Measurements from ENCODE around the gene ARID5A.

ARID5A gene

GRCh38 chr2:96528006-96528699 is 8.4 kb upstream of the ARID5A start:
- peak; percentile 42 for DNase-seq

- DNase-seq = no peak
Measured at GRCh38 chr2:96528700-96529375, 7.7 kb upstream of the ARID5A start.

GRCh38 chr2:96529376-96530143 is 7.0 kb upstream of the ARID5A start:
- DNase-seq = no peak

DNA sequence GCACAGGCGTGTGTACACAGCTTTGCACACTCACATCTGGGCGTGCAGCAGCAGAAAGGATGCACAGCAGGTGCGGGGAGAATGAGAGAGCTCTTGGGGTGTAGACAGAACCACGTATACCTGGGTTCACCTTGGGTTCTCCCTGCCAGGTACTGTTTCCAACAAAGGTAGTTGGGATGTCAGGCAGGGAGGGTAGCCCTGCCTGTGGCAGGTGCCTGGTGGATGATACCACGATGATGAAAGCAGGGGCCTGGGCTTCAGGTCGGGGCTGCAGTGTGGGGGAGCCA is 6.5 kb upstream of the ARID5A start:
- no peak for DNase-seq

DNA sequence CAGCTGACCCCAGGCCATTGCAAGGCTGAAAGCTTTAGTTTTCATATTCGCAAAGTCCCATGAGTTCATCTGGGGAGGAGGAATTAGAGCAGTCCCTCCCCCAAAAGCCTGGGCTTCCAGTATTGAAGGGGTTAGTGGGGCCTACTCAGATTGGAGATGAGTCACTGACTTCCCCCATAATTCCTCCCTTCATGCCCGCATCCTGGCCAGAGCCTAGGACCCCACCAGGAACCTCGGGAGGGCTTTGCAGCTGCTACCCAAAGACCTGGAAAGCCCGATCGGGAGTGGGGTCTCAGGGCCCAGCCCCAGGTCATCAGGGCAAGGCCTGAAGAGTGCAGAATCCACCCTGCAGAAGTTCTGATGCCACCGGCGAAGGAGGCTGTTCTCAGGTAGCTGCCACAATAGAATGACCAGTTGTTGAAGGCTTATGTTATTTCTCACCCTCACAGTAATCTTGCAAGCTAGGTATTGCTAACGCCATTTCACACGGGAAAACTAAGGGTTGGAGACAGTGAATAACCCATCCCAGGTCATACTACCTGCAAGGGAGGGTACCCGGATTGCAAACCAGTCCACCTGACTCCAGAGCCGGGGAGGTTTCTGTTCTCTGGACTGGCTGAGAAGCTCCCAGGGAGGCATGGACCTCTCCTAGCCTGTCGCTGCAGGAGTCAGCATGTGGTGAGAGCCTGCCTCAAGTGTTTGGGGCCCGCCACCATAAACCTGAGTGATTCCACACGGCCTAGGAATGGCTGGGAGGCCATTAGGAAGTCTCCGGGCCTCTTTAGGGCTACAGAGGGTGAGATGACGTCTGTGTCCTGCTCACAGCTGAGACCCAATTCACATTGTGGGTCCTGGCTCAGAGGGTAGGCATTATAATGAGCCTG is 5.8 kb upstream of the ARID5A start:
- DNase-seq = no peak

DNA sequence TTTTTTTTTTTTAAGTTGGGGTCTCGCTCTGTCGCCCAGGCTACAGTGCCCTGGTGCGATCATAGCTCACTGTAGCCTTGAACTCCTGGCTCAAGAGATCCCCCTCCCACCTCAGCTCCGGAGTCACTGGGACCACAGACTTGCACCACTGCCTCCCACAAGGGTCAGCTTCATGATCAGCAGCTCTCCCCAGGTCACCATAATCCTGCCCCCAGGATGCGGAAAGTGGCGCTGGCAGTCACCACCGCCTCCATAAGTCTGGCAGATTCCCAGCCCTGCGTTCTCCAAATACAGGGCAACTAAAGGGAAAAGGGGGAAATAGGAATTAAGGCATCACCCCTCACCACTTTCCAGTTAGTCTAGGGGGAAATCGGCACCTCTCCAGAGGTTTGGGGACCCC is 5.2 kb upstream of the ARID5A start:
- no peak for DNase-seq

GRCh38 chr2:96531872-96532505 is 4.6 kb upstream of the ARID5A start:
- peak; percentile 81 for DNase-seq

DNA sequence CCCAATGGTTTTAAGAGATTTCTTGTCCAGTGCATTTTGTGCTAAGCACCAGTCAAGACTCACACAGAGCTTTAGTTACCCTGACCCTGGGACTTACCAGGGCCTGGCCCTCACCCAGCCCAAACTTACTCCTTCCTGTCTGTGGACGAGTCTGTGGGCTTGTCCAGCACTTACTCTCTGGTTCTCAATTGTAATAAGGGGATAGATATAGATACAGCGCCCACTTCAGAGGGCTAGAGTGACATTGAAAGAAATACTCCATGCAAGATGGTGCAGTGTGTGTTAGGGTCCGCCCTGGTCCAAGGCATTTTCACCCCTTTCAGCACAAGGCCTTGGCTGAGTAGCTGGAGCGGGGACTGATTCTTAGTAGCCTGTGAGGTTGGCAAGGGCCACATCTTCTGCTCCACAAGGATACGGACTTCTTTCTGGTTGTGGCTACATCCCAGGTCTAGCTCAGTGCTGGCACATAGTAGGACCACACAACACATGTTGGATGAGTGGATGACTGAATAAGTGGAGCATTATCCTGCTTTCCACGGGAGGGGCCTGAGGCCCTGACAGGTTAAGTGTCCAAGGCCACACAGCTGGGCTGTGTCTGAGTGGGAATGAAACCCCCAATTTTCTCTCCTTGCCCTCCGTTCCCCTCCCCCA is 3.8 kb upstream of the ARID5A start:
- DNase-seq = no peak

- DNase-seq = no peak
Measured at GRCh38 chr2:96533292-96534073, 3.1 kb upstream of the ARID5A start.

- DNase-seq = no peak
Measured at GRCh38 chr2:96534141-96534540, 2.4 kb upstream of the ARID5A start.

DNA sequence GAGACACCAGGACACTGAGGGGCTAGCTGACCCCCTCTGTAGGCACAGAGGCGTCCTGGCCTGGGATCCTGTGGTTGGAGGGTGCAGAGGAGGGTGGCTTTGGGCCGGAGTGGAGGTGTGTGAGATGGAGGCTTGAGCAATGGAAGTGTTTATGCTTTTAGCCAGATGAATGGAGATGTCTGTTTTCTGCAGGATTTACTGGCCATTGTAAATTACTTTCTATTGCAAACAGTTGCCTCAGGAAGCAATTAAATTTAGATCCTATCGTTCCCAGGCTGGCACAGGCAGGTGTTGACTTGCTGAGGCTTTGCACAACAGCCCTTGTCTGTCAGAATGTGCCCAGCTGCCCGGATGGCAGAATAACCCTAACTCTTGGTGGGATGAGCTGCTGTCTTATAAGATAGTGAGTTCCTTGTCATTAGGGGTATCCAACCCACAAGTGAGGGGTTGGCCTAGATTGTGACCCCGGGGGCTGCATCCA is 1.8 kb upstream of the ARID5A start:
- DNase-seq = no peak

GRCh38 chr2:96535331-96535730 is 1.2 kb upstream of the ARID5A start:
- DNase-seq = no peak

- peak; percentile 67 for DNase-seq
Measured at GRCh38 chr2:96537066-96537733, 648 bp downstream of the ARID5A start.

GRCh38 chr2:96537734-96538486 is 1.4 kb downstream of the ARID5A start:
- peak; percentile 42 for DNase-seq

- peak; percentile 87 for DNase-seq
Measured at GRCh38 chr2:96538487-96539214, 2.1 kb downstream of the ARID5A start.

GRCh38 chr2:96539215-96539920 is 2.8 kb downstream of the ARID5A start:
- DNase-seq = no peak

DNA sequence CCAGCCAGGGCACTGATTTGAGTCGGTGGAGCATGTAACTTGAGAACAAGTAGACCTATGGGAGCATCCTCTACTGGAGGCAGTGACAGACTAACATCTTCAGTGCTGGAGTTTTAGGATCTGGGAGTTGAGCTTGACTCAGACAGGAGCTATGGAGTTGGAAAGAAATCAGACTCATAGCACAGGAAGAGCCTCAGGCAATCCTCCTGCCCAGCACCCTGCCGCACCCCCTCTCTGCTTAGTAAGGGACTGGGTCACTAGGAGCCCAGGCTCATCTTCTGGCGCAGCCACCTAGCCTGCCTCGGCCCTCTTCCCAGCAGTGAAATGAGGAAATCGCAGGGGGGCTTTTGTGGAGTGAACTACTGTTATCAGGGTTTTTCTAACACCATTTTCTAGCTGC is 3.6 kb downstream of the ARID5A start:
- no peak for DNase-seq

- no peak for DNase-seq
Measured at GRCh38 chr2:96541398-96542152, 5.0 kb downstream of the ARID5A start.
